ENCODE data around the gene FNDC4. TPM values are rescaled to one million over a fixed set of nuclear protein-coding genes. Genes with fewer than 3 reads are reported as not detected.

FNDC4 gene, protein sequence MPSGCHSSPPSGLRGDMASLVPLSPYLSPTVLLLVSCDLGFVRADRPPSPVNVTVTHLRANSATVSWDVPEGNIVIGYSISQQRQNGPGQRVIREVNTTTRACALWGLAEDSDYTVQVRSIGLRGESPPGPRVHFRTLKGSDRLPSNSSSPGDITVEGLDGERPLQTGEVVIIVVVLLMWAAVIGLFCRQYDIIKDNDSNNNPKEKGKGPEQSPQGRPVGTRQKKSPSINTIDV
- 3.5 to 5.8 TPM (median 4.4 TPM) in 5 replicates for total RNA-seq (2022; extraction: Qiagen RNA extraction)

DNA sequence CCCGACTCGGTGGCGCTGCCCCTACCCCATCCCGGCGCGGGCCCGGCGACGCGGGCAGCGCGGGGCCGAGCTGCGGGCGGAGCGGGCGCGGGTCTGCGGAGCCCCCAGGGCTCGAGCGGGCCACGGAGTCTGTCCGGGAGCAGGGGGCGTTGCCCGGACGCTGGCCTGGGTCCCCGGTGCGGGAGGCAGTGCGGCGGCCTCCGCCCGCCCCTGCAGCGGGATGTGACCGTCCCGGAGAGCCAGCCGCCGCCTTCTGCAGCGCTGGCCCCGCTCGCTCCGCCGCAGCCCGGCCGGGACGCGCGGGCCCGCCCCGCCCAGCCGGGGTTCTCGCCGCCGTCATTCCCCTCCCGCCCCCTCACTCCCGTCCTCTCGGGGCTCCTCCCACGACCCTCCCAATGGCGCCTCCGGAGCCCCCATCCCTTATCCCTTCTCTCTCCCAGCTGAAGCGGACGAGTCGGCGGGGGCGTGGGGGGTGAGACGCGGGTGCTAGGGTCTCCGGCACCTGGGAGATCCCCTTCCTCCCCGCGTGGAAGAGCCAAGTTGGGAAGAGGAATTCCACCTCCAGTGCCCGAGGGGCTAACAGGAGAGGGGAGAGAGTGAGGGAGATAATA is at the start of gene FNDC4:
TSS of gene FNDC4 (minus strand) at position 257 of the 611 bp plus-strand sequence. CDS start 521 bp downstream, outside the sequence.

DNA sequence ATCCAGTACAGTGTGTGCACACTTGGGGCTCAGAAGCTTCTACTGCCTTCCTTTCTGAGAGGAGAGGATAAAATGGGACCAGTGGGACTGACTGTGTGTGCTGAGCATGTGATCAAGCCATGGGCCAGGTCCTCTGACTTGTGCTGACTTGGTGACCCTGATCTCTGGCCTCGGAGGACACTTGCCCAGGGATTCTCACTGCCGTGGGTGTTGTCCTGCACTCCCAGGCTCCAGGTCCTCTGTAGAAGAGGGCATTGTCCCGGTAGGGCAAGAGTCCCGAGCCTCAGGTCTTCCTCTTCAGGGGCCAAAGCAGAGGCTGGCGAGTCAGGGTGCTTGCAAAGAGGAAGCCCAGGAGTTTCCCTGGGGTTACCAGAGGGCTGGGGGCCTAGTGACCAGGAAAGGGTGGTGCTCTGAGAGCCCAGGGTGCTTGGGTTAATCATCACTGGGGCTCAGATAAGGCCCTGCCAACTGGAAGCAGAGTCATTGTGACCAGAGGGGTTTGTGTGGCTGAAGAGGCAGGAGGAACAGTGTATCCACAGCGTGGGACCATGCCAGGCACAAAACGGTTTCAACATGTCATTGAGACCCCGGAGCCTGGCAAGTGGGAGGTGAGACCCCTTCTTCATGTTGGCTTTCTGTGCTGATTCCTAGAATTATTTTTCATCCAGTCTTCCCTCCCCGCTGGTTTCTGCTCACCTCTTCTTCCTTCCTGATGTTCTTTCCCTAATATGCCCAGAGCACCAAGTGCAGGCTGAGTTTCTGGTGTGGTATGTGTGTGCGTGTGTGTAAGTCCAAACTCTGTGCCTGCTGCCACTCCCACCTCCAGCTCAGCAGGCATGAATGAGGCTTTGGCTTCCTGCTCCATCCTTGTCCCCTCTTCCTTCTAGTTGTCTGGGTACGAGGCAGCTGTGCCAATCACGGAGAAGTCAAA is 1.6 kb upstream of the FNDC4 start, which contains the start of gene GCKR:
TSS of gene GCKR (plus strand) at position 483 of the 931 bp plus-strand sequence. CDS start at position 549, 66 bp downstream.

DNA sequence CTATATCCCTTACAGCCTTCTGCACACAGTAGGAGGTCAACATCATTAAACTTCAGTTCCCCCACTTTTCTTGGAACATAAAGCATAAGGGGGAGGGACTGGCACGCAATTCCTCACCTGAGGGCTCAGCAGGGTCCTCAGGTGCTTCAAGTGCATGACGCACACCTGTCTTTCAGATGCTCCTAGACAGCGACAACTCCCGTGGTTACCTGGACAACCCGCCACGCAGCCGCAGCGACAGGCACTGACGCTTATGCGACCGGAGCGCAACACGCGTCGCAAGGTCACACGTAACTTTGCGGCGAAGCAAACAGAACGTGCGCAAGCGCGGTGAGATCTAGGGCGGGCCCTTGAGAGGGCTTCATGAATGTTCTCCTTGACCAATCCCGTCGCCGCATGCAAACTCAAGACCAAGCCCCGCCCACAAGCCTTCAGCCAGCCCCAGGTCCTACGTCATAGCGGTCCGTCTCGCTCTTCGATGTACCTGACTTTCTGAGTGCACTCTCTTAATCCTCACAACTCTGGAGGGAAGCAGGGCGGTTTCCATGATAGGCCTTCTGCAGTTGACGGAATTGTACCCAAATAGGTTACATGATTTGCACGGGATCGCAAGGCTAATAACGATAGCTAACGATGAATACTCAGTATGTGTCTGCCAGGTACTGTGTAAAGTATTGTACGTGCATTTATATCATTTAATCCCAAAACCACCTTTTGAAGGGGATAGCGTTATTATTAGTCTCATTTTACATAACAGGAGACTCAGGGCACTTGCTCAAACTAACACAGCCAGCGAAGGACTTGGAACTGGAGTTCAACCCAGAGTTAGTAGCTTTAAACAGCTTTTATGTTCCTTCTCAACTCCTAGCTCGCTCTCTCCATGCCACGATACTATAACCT is 5.3 kb downstream of the FNDC4 start, which contains the start of gene IFT172:
TSS of gene IFT172 (minus strand) at position 246 of the 900 bp plus-strand sequence. CDS start at position 156, 90 bp downstream.

DNA sequence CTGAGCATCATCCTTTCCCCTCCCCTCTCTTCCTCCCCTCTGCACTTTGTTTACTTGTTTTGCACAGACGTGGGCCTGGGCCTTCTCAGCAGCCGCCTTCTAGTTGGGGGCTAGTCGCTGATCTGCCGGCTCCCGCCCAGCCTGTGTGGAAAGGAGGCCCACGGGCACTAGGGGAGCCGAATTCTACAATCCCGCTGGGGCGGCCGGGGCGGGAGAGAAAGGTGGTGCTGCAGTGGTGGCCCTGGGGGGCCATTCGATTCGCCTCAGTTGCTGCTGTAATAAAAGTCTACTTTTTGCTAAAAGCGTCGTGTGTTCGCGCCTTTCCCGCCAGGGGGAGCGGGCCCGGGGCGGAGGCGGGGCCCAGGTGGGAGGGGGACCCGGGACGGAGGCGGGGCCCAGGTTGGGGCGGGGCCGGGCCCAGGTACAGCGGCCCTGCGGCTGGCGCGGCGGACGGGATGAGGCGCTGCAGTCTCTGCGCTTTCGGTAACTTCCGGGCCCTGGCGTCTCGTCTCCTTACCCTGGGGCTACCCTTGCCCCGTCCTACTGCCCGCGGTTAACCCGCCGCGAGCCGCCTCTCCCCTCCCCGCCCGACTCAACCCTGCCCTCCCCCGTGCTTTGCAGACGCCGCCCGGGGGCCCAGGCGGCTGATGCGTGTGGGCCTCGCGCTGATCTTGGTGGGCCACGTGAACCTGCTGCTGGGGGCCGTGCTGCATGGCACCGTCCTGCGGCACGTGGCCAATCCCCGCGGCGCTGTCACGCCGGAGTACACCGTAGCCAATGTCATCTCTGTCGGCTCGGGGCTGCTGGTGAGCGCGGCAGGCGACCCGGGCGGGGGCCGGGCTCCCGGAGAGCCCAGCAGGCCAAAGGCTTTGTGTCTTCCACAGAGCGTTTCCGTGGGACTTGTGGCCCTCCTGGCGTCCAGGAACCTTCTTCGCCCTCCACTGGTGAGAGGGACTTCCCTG is 52.8 kb downstream of the FNDC4 start, which contains the start of gene KRTCAP3:
TSS of gene KRTCAP3 (plus strand) at position 424 of the 962 bp plus-strand sequence. CDS start at position 456, 32 bp downstream.

Other genes with a start within 250 kb of the FNDC4 start
- 2.8 to 3.6 TPM (median 3.2 TPM) in 5 replicates for gene SLC30A3, start 232.2 kb downstream of the FNDC4 start, total RNA-seq (2022; extraction: Qiagen RNA extraction)
- not detected in 5 replicates for gene DNAJC5G, start 219.8 kb downstream of the FNDC4 start, total RNA-seq (2022; extraction: Qiagen RNA extraction)
- gene TRIM54, start 212.8 kb downstream of the FNDC4 start, total RNA-seq (2022; extraction: Qiagen RNA extraction) = 0.81 to 1.1 TPM (median 0.88 TPM) in 5 replicates
- gene UCN, start 186.8 kb downstream of the FNDC4 start, total RNA-seq (2022; extraction: Qiagen RNA extraction) = 0.61 to 2.6 TPM (median 1.7 TPM) in 5 replicates
- 76.0 to 95.4 TPM (median 85.5 TPM) in 5 replicates for gene MPV17, start 172.1 kb downstream of the FNDC4 start, total RNA-seq (2022; extraction: Qiagen RNA extraction)
- 55.6 to 63.4 TPM (median 59.3 TPM) in 5 replicates for gene GTF3C2, start 138.4 kb downstream of the FNDC4 start, total RNA-seq (2022; extraction: Qiagen RNA extraction)
- gene EIF2B4, start 124.9 kb downstream of the FNDC4 start, total RNA-seq (2022; extraction: Qiagen RNA extraction) = 54.9 to 59.4 TPM (median 55.5 TPM) in 5 replicates
- 141 to 146 TPM (median 144 TPM) in 5 replicates for gene SNX17, start 124.6 kb downstream of the FNDC4 start, total RNA-seq (2022; extraction: Qiagen RNA extraction)
- gene ZNF513, start 114.5 kb downstream of the FNDC4 start, total RNA-seq (2022; extraction: Qiagen RNA extraction) = 12.9 to 14.5 TPM (median 13.6 TPM) in 5 replicates
- 152 to 168 TPM (median 161 TPM) in 5 replicates for gene PPM1G, start 85.6 kb downstream of the FNDC4 start, total RNA-seq (2022; extraction: Qiagen RNA extraction)
- 126 to 136 TPM (median 129 TPM) in 5 replicates for gene NRBP1, start 66.6 kb downstream of the FNDC4 start, total RNA-seq (2022; extraction: Qiagen RNA extraction)
- gene KRTCAP3, start 52.8 kb downstream of the FNDC4 start, total RNA-seq (2022; extraction: Qiagen RNA extraction) = 0.45 to 1.2 TPM (median 0.62 TPM) in 5 replicates
- gene IFT172, start 5.5 kb downstream of the FNDC4 start, total RNA-seq (2022; extraction: Qiagen RNA extraction) = 7.0 to 9.7 TPM (median 8.2 TPM) in 5 replicates
- gene GCKR, start 1.6 kb upstream of the FNDC4 start, total RNA-seq (2022; extraction: Qiagen RNA extraction) = 0.09 to 0.84 TPM (median 0.29 TPM) in 4 of 5 replicates, not detected in the other
- gene ZNF512, start 87.8 kb upstream of the FNDC4 start, total RNA-seq (2022; extraction: Qiagen RNA extraction) = 16.5 to 22.9 TPM (median 18.7 TPM) in 5 replicates
- 3.3 to 5.0 TPM (median 3.7 TPM) in 5 replicates for gene CCDC121, start 133.8 kb upstream of the FNDC4 start, total RNA-seq (2022; extraction: Qiagen RNA extraction)
- gene GPN1, start 133.8 kb upstream of the FNDC4 start, total RNA-seq (2022; extraction: Qiagen RNA extraction) = 57.0 to 65.3 TPM (median 59.1 TPM) in 5 replicates
- gene SUPT7L, start 168.4 kb upstream of the FNDC4 start, total RNA-seq (2022; extraction: Qiagen RNA extraction) = 29.5 to 33.4 TPM (median 31.9 TPM) in 5 replicates
- 27.0 to 40.2 TPM (median 29.0 TPM) in 5 replicates for gene SLC4A1AP, start 168.7 kb upstream of the FNDC4 start, total RNA-seq (2022; extraction: Qiagen RNA extraction)